Liver (tissue), 9 donors: ENCODE measurements around the gene SNCG. TPM values are rescaled to one million over a fixed set of nuclear protein-coding genes. Genes with fewer than 3 reads are reported as not detected.

Source experiments
- DNase-seq: peaks from one replicate; pipeline ENCODE4 v3.0.0-alpha.2; 2017; ENCODE audit warnings: low spot score
- H3K27ac ChIP-seq, 2 donors: one replicate each; pipeline ENCODE4 v1.7.0; 2013; ENCODE audit warnings: inconsistent platforms in 2 of 2, low read length in 2 of 2, control low read depth in 1 of 2, low read depth in 1 of 2, mild to moderate bottlenecking in 1 of 2
- H3K27me3 ChIP-seq, 4 donors: one replicate each; pipeline versions ENCODE4 v1.6.1 to v1.7.0; 2013; ENCODE audit warnings: low read length in 3 of 4, inconsistent platforms in 1 of 4, mild to moderate bottlenecking in 1 of 4, moderate library complexity in 1 of 4; ENCODE audit not compliant: control insufficient read depth in 4 of 4, insufficient read depth in 4 of 4
- H3K36me3 ChIP-seq, 4 donors: one replicate each; pipeline versions ENCODE4 v1.6.1 to v1.7.0; 2013; ENCODE audit warnings: low read length in 3 of 4, mild to moderate bottlenecking in 3 of 4, low read depth in 1 of 4, moderate library complexity in 1 of 4; ENCODE audit not compliant: control insufficient read depth in 4 of 4, insufficient read depth in 3 of 4
- H3K4me1 ChIP-seq, 4 donors: one replicate each; pipeline versions ENCODE4 v1.6.1 to v1.7.0; 2013; ENCODE audit warnings: low read length in 3 of 4, mild to moderate bottlenecking in 3 of 4, moderate library complexity in 1 of 4; ENCODE audit not compliant: control insufficient read depth in 4 of 4, insufficient read depth in 4 of 4
- H3K4me3 ChIP-seq, 3 donors: one replicate each; pipeline versions ENCODE4 v1.6.1 to v1.7.0; 2013; ENCODE audit warnings: low read length in 3 of 3, control low read depth in 1 of 3, low read depth in 1 of 3, mild to moderate bottlenecking in 1 of 3
- H3K9ac ChIP-seq, 2 donors: one replicate each; pipeline ENCODE4 v1.7.0; 2013; ENCODE audit warnings: low read length in 2 of 2, mild to moderate bottlenecking in 2 of 2, moderate library complexity in 2 of 2, control low read depth in 1 of 2, low read depth in 1 of 2
- H3K9me3 ChIP-seq, 4 donors: one replicate each; pipeline versions ENCODE4 v1.6.1 to v1.7.0; 2013; ENCODE audit warnings: low read length in 3 of 4; ENCODE audit not compliant: control insufficient read depth in 4 of 4
- EGR1 ChIP-seq, 2 donors: IDR thresholded peaks; 2 replicates each; pipeline ENCODE4 v1.6.1; 2016 to 2018; ENCODE audit warnings: antibody characterized with exemption in 2 of 2, low read depth in 2 of 2
- FOXA1 ChIP-seq: IDR thresholded peaks from 2 replicates; pipeline ENCODE4 v1.6.1; 2016; ENCODE audit warnings: antibody characterized with exemption
- FOXA2 ChIP-seq: IDR thresholded peaks from 2 replicates; pipeline ENCODE4 v1.6.1; 2016; ENCODE audit warnings: antibody characterized with exemption
- GABPA ChIP-seq, 2 donors: IDR thresholded peaks in 1 of 2; conservative IDR thresholded peaks in 1 of 2; 2 replicates each; pipeline ENCODE4 v1.6.1; 2016; ENCODE audit warnings: antibody characterized with exemption in 2 of 2, mild to moderate bottlenecking in 1 of 2, moderate library complexity in 1 of 2
- HNF4A ChIP-seq, 2 donors: conservative IDR thresholded peaks; 2 replicates each; pipeline ENCODE4 v1.6.1; 2016; ENCODE audit warnings: antibody characterized with exemption in 2 of 2, mild to moderate bottlenecking in 2 of 2
- HNF4G ChIP-seq: IDR thresholded peaks from 2 replicates; pipeline ENCODE4 v1.6.1; 2016; ENCODE audit warnings: antibody characterized with exemption
- JUND ChIP-seq, 2 donors: IDR thresholded peaks; 2 replicates each; pipeline ENCODE4 v1.6.1; 2016; ENCODE audit warnings: antibody characterized with exemption in 2 of 2
- NR2F2 ChIP-seq: IDR thresholded peaks from 2 replicates; pipeline ENCODE4 v1.6.1; 2016; ENCODE audit warnings: antibody characterized with exemption
- SP1 ChIP-seq: IDR thresholded peaks from 2 replicates; pipeline ENCODE4 v1.6.1; 2018; ENCODE audit warnings: antibody characterized with exemption, mild to moderate bottlenecking
- TAF1 ChIP-seq: conservative IDR thresholded peaks from 2 replicates; pipeline ENCODE4 v1.6.1; 2016; ENCODE audit warnings: antibody characterized with exemption, mild to moderate bottlenecking
- YY1 ChIP-seq: IDR thresholded peaks from 2 replicates; pipeline ENCODE4 v1.6.1; 2016; ENCODE audit warnings: antibody characterized with exemption, mild to moderate bottlenecking
- WGBS: extraction: QIAGEN DNeasy Blood & Tissue Kit; methylation state at CpG from one replicate; pipeline ENCODE4 v1.1.7; 2013; 5-methylcytosine and 5-hydroxymethylcytosine counted together
- polyA plus RNA-seq, 2 donors: library from polyadenylated mRNA; stranded (reverse) in 1 of 2; unstranded in 1 of 2; fragments of 200-250 nt in 1 of 2; fragments of >200 nt in 1 of 2; fragmentation: Nextera tagmentation in 1 of 2; extraction: Ambion mirVana in 1 of 2; gene quantifications; one replicate each; pipeline versions ENCODE4 v1.2.1 to v1.2.3, GENCODE V29; 2013 to 2015
- total RNA-seq, 2 donors: library from RNA; depleted of rRNA; stranded (reverse); fragments of >200 nt; gene quantifications; one replicate each; pipeline ENCODE4 v1.2.3, GENCODE V29; 2014
- TF ChIP-seq, protein P1 (sequence below): fragments of 150-350 bp; IDR thresholded peaks from 2 replicates; pipeline ENCODE4 v1.5.1; 2017; ENCODE audit warnings: improper control_type of control experiment, low read depth, low read length; ENCODE audit not compliant: missing input control
- TF ChIP-seq, protein P2 (sequence below): IDR thresholded peaks from 2 replicates; pipeline ENCODE4 v1.6.1; 2016; ENCODE audit warnings: antibody characterized with exemption
- TF ChIP-seq, protein P3 (sequence below): IDR thresholded peaks from 2 replicates; pipeline ENCODE4 v1.6.1; 2016; ENCODE audit warnings: antibody characterized with exemption, mild to moderate bottlenecking
- TF ChIP-seq, protein P4 (sequence below): IDR thresholded peaks from 2 replicates; pipeline ENCODE4 v1.6.1; 2016; ENCODE audit warnings: antibody characterized with exemption
- TF ChIP-seq, protein P5 (sequence below): IDR thresholded peaks from 2 replicates; pipeline ENCODE4 v1.6.1; 2016; ENCODE audit warnings: antibody characterized with exemption
- donor health status: healthy.
- donor health status: healthy.
- donor health status: healthy.
- donor health status: healthy.
- donor health status: healthy.

SNCG gene
- total and polyA plus RNA-seq, 4 donors: 0.84 to 2.6 (median 1.7) TPM

DNA sequence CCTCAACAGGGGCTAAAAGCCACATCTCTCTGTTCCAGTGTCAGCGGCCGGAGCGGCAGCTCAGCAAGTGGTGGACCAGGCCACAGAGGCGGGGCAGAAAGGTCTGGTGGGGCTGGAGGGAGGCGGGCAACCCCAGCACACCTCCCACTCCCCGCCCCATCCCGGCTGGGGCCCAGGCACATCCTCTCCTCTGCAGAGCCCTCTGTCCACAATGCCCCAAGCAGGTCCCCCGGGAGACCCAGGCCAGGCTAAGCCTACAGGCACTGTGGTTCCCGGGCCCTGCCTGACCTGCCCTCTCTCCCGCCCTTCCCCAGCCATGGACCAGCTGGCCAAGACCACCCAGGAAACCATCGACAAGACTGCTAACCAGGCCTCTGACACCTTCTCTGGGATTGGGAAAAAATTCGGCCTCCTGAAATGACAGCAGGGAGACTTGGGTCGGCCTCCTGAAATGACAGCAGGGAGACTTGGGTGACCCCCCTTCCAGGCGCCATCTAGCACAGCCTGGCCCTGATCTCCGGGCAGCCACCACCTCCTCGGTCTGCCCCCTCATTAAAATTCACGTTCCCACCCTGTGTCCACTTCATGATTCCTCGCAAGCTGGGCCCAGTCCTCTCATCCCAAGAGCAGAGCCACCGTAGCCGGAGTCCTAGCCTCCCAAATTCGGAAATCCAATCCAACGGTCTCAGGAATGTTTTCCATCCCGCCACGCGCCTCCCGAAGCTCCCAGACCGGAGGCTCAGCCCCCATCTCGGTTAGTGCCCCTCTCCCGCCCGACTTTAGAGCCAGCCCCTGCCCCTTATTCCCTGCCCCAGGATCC, 12.0 kb downstream of the SNCG start (continued):
- TF ChIP-seq, protein P1, sequence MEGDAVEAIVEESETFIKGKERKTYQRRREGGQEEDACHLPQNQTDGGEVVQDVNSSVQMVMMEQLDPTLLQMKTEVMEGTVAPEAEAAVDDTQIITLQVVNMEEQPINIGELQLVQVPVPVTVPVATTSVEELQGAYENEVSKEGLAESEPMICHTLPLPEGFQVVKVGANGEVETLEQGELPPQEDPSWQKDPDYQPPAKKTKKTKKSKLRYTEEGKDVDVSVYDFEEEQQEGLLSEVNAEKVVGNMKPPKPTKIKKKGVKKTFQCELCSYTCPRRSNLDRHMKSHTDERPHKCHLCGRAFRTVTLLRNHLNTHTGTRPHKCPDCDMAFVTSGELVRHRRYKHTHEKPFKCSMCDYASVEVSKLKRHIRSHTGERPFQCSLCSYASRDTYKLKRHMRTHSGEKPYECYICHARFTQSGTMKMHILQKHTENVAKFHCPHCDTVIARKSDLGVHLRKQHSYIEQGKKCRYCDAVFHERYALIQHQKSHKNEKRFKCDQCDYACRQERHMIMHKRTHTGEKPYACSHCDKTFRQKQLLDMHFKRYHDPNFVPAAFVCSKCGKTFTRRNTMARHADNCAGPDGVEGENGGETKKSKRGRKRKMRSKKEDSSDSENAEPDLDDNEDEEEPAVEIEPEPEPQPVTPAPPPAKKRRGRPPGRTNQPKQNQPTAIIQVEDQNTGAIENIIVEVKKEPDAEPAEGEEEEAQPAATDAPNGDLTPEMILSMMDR: no peak

DNA sequence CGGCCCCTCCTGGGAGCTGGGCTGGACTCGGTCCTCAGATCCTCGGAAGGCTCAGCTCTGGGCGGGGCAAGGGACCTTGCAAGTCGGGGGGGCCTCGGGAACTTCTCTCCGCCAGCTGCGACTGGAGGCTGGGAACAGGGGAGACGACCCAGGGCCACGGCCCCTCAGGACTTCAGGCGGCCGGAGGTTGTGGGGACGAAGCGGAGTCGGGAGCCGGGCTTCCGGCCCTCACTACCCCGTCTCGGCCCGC, 12.5 kb downstream of the SNCG start:
- no peak for DNase-seq
- no peak overlapping the region for H3K9ac ChIP-seq

More for the DNA sequence above, 12.5 kb downstream of the SNCG start:
- Histone ChIP-seq H3K9me3 (no peaks in the 10 kb centered on the region), H3K27me3 (no peaks in the 10 kb centered on the region), H3K27ac (peak overlapping the region; percentile 53 to 56), H3K36me3 (no peaks in the 10 kb centered on the region), H3K4me3 (peak overlapping the region in 1 of 3 donors; percentile 37), H3K4me1 (peaks cover 0 to 40% (median 17%) of the 10 kb centered on the region in 4 donors)
- TF ChIP-seq SP1 (no peak), HNF4A (conservative IDR thresholded peaks at IDR 0.05) (no peak), HNF4G (no peak), FOXA2 (no peak), GABPA (IDR thresholded peaks at IDR 0.05 in 1 of 2, conservative IDR thresholded peaks at IDR 0.05 in 1 of 2) (no peak), EGR1 (IDR thresholded peaks at IDR 0.05; ENCODE audit: low read depth in 2 of 2) (no peak), TAF1 (no peak), YY1 (no peak), FOXA1 (no peak), NR2F2 (no peak), JUND (IDR thresholded peaks at IDR 0.05) (no peak)
- TF ChIP-seq, protein P2, sequence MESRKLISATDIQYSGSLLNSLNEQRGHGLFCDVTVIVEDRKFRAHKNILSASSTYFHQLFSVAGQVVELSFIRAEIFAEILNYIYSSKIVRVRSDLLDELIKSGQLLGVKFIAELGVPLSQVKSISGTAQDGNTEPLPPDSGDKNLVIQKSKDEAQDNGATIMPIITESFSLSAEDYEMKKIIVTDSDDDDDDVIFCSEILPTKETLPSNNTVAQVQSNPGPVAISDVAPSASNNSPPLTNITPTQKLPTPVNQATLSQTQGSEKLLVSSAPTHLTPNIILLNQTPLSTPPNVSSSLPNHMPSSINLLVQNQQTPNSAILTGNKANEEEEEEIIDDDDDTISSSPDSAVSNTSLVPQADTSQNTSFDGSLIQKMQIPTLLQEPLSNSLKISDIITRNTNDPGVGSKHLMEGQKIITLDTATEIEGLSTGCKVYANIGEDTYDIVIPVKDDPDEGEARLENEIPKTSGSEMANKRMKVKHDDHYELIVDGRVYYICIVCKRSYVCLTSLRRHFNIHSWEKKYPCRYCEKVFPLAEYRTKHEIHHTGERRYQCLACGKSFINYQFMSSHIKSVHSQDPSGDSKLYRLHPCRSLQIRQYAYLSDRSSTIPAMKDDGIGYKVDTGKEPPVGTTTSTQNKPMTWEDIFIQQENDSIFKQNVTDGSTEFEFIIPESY: no peak
- TF ChIP-seq, protein P3, sequence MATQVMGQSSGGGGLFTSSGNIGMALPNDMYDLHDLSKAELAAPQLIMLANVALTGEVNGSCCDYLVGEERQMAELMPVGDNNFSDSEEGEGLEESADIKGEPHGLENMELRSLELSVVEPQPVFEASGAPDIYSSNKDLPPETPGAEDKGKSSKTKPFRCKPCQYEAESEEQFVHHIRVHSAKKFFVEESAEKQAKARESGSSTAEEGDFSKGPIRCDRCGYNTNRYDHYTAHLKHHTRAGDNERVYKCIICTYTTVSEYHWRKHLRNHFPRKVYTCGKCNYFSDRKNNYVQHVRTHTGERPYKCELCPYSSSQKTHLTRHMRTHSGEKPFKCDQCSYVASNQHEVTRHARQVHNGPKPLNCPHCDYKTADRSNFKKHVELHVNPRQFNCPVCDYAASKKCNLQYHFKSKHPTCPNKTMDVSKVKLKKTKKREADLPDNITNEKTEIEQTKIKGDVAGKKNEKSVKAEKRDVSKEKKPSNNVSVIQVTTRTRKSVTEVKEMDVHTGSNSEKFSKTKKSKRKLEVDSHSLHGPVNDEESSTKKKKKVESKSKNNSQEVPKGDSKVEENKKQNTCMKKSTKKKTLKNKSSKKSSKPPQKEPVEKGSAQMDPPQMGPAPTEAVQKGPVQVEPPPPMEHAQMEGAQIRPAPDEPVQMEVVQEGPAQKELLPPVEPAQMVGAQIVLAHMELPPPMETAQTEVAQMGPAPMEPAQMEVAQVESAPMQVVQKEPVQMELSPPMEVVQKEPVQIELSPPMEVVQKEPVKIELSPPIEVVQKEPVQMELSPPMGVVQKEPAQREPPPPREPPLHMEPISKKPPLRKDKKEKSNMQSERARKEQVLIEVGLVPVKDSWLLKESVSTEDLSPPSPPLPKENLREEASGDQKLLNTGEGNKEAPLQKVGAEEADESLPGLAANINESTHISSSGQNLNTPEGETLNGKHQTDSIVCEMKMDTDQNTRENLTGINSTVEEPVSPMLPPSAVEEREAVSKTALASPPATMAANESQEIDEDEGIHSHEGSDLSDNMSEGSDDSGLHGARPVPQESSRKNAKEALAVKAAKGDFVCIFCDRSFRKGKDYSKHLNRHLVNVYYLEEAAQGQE: no peak
- TF ChIP-seq, protein P1: no peak
- TF ChIP-seq, protein P4, sequence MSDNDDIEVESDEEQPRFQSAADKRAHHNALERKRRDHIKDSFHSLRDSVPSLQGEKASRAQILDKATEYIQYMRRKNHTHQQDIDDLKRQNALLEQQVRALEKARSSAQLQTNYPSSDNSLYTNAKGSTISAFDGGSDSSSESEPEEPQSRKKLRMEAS: no peak
- TF ChIP-seq, protein P5, sequence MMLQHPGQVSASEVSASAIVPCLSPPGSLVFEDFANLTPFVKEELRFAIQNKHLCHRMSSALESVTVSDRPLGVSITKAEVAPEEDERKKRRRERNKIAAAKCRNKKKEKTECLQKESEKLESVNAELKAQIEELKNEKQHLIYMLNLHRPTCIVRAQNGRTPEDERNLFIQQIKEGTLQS: no peak
- 32% methylated on average over 20 of the region's 20 CpGs for WGBS
